Measurements from ENCODE around the gene ADCY1.

GRCh38 chr7:45601816-45602540, 27.8 kb downstream of the ADCY1 start:
- TF ChIP-seq CTCF (IDR thresholded peaks at IDR 0.05) (no peak), POLR2A (IDR thresholded peaks at IDR 0.05) (no peak)
